GM21529 (cell line): ENCODE measurements around the gene CHRNB4.

ENCODE experiments used
- ATAC-seq: cut with Tn5 transposase; IDR thresholded peaks from one replicate; pipeline ENCODE4 v1.9.1; 2021; ENCODE audit not compliant: unreplicated experiment

The CHRNB4 gene

DNA sequence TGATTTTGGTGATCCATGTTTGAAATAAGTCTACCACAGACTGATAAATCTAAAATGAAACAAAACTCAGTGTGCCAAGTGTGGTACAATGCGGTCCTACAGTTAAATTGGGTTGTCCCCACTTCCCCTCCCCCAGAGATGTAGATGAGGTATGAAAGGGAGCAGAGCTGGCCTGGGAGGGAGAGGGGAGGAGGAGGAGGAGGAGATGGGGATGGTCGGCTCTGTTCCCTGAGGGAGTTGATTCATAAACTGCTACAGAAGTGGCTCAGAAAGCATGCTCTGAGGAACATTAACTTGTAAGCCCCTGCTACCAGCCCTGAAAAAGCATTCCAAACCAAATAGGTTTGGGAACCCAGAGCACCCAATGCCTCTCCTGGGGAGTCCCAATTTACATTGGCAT, 28.0 kb upstream of the CHRNB4 start:
- no peak for ATAC-seq

GRCh38 chr15:78667578-78668236, 26.7 kb upstream of the CHRNB4 start:
- no peak for ATAC-seq

GRCh38 chr15:78666010-78666409, 25.0 kb upstream of the CHRNB4 start:
- ATAC-seq, result no peak

- ATAC-seq, result no peak
Observed at GRCh38 chr15:78663703-78664102, 22.7 kb upstream of the CHRNB4 start.

DNA sequence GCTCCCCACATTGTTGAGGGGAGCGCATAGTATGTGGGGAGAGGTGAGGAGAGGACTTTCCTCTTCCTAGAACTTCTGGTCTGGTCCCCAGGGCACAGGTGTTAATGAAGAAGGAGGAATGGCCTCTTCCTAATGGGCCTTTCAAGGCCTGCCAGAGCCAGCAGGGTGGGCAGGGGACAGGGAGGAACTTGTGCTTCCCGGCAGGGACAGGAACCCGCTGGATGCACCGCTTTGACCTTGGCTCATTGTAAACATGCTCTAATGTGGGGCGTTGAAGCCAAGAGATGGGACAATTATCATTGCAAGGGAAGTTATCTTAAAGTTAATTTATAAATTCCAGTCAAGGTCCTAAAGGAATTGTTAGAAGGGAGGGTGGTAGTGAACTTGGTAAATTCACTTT, 21.0 kb upstream of the CHRNB4 start:
- no peak for ATAC-seq

DNA sequence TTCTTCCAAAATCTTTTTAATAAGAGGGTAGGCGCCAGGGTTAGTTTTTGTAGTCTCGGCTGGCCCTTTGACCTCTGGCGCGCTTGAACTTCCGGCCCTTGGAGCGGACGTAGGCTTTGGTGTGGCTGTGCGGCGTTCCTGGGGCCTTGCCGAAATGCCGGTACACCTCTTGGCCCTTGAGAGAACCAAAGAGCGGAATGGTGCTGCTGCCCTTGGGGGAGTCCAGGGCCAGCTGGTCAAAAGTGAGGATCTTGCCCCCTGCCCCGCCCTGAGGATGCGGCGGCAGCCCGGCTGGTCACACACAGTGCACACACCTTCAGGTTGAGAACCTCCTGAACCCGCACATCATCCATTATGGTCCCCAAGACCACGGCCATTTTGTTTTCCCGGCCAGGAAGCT, 20.0 kb upstream of the CHRNB4 start:
- no peak for ATAC-seq

GRCh38 chr15:78660584-78660983, 19.6 kb upstream of the CHRNB4 start:
- no peak for ATAC-seq

GRCh38 chr15:78658823-78659222, 17.8 kb upstream of the CHRNB4 start:
- ATAC-seq, result no peak

GRCh38 chr15:78654272-78654671, 13.3 kb upstream of the CHRNB4 start:
- no peak for ATAC-seq

- ATAC-seq, result no peak
Observed at GRCh38 chr15:78651930-78652615, 11.1 kb upstream of the CHRNB4 start.

GRCh38 chr15:78651007-78651406, 10.0 kb upstream of the CHRNB4 start:
- no peak for ATAC-seq

DNA sequence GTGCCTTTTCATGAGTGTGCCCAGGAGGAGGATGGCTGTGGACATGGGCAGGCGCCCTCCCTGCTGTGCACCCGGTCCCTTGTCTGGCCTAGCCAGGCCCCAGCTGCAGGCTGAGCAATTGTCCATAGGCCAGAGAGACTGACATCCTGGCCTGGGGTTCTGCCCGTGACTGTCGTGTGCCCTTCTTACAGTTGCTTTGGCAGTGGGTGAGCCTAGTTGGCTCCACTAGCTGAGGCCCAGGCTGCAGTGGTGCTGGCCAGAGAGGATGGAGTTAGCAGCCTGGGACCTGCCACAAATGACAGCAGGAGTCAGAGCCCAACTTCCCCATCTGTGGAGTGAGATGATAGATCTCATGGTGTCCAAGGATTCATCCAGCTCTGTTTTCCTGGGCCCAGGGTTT, 9.0 kb upstream of the CHRNB4 start:
- no peak for ATAC-seq

DNA sequence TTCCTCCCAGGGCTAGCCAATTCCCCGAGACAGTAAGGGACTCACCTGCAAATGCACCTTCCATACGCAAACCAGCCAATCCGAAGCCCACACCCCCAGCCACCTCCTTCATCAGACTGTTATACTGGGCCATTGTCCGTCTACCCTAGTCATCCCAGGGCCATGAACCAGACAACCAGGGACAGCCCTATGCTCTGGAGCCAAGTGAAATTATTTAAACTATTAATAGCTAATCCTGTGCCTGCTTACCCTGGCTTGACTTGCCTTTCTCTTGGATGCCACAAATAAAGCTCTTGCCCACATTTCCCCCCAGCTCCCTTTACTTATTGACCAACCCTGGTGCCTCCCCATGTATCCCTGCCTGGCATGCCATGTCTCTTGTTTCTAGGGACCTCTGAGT, 4.0 kb upstream of the CHRNB4 start:
- ATAC-seq, result no peak

DNA sequence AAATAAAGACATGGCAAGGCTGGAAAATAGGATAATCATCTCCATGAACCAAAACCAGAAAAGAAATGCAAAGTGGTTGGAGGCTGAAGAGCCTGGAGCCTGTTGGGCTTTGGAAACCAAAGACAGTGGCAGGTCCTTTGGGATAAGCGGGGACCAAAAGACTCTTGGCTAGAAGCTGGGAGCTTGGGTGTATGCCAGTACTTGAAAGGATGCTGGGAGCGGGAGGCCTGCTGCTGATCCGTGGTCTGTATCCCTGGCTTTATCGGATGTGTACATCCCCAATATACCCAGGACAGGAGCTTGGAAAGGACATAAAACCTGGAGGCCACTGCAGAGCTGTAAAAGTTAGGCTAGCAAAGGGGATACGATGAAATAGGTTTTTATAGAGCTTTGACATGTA, 1.3 kb upstream of the CHRNB4 start:
- no peak for ATAC-seq

GRCh38 chr15:78641749-78642275, 802 bp upstream of the CHRNB4 start:
- no peak for ATAC-seq

- ATAC-seq, result no peak
Observed at GRCh38 chr15:78640527-78641101, 396 bp downstream of the CHRNB4 start.

DNA sequence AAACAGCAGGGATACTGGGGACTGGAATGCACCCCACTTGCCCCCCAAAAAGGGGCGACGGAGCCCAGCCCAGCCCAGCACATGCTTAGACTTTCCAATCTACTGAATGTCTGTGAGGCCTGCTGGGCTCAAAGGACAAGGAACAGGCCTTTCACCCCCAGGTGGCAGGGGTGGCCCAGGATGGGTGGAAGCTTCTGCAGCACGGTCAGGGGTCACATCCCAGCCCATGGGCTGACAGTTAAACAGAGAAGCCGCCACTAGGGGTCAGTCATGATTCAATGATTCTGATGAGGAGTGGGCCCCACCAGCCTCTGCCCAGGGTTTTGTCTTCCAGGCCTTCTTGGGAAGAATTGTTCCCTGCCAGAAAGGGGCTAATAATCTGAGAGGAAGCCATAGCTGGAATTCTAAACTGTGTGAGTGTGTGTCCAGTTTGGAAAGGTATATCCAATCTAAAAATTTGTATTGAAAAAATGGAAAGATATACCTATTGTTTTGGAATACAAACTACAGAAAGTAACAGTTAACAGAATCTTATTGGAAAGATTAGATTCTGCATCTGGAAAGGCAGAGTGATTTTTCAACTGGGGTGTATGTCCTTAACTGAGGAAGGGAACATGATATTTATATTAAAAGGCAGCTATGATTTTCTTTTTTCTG, 2.2 kb downstream of the CHRNB4 start:
- no peak for ATAC-seq

- no peak for ATAC-seq
Observed at GRCh38 chr15:78637776-78638435, 3.1 kb downstream of the CHRNB4 start.

GRCh38 chr15:78636378-78636859, 4.6 kb downstream of the CHRNB4 start:
- no peak for ATAC-seq

DNA sequence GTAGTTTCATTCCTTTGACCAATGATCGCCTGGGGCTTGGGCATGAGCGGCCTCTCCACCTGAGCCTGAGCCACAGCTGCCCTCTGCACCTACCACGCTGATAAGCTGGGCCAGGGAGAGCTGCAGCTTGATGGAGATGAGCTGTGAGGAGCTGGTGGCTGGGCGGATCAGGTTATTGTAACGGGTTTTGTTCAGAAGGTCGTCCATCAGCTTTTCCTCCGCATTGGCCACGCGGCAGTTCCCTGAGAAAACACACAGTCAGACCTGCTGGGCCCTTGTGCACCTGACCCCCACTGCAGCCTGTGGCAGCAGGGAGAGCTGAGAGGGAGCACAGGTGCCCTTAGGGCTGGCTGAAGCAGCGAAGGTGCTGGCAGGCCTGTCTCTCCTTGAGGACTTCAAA, 5.7 kb downstream of the CHRNB4 start:
- no peak for ATAC-seq
